WTC11 (cell line): ENCODE results near the gene ITGAX.

Source experiments
- ATF3 ChIP-seq: sonication (generic); formaldehyde crosslinking; conservative IDR thresholded peaks from 2 replicates; pipeline ENCODE4 v1.8.1; 2022; ENCODE audit warnings: mild to moderate bottlenecking, missing genetic modification reagents
- CBFB ChIP-seq: sonication (generic); formaldehyde crosslinking; IDR thresholded peaks from 2 replicates; pipeline ENCODE4 v1.8.1; 2022; ENCODE audit warnings: mild to moderate bottlenecking, low read depth, missing genetic modification reagents
- CTCF ChIP-seq: fragments of 200-600 bp; IDR thresholded peaks from 2 replicates; pipeline ENCODE4 v1.8.0; 2022; ENCODE audit warnings: antibody characterized with exemption
- JUN ChIP-seq: sonication (generic); formaldehyde crosslinking; IDR thresholded peaks from 2 replicates; pipeline ENCODE4 v1.8.0; 2023; ENCODE audit warnings: mild to moderate bottlenecking, missing genetic modification reagents
- MAX ChIP-seq: sonication (generic); formaldehyde crosslinking; IDR thresholded peaks from 2 replicates; pipeline ENCODE4 v1.8.0; 2022; ENCODE audit warnings: mild to moderate bottlenecking, missing genetic modification reagents
- NFYB ChIP-seq: sonication (generic); formaldehyde crosslinking; conservative IDR thresholded peaks from 2 replicates; pipeline ENCODE4 v1.8.0; 2022; ENCODE audit warnings: low read depth, missing genetic modification reagents
- TEAD1 ChIP-seq: sonication (generic); formaldehyde crosslinking; IDR thresholded peaks from 2 replicates; pipeline ENCODE4 v1.8.0; 2022; ENCODE audit warnings: mild to moderate bottlenecking, missing genetic modification reagents
- ZBTB21 ChIP-seq: sonication (generic); formaldehyde crosslinking; IDR thresholded peaks from 2 replicates; pipeline ENCODE4 v1.8.1; 2023; ENCODE audit warnings: mild to moderate bottlenecking, missing genetic modification reagents, borderline replicate concordance
- ZNF138 ChIP-seq: sonication (generic); formaldehyde crosslinking; conservative IDR thresholded peaks from 2 replicates; pipeline ENCODE4 v1.8.1; 2022; ENCODE audit warnings: mild to moderate bottlenecking, moderate library complexity, missing genetic modification reagents
- ZNF232 ChIP-seq: sonication (generic); formaldehyde crosslinking; IDR thresholded peaks from 2 replicates; pipeline ENCODE4 v1.8.0; 2022; ENCODE audit warnings: mild to moderate bottlenecking, missing genetic modification reagents
- ZNF281 ChIP-seq: sonication (generic); formaldehyde crosslinking; IDR thresholded peaks from 2 replicates; pipeline ENCODE4 v1.8.0; 2023; ENCODE audit warnings: mild to moderate bottlenecking, missing genetic modification reagents

GRCh38 chr16:31328322-31329052, 26.5 kb upstream of the ITGAX start:
- TF ChIP-seq CTCF: no peak
- TF ChIP-seq JUN (CRISPR knock-in tag): no peak
- no peak for TF ChIP-seq CBFB
- TF ChIP-seq TEAD1: no peak
- TF ChIP-seq ATF3 (CRISPR knock-in tag): no peak
- no peak for TF ChIP-seq ZNF232 (CRISPR knock-in tag)
- TF ChIP-seq NFYB (CRISPR knock-in tag): no peak
- TF ChIP-seq MAX: no peak
- TF ChIP-seq ZBTB21 (CRISPR knock-in tag): no peak
- no peak for TF ChIP-seq ZNF138
- TF ChIP-seq ZNF281 (CRISPR knock-in tag): no peak
